ENCODE data around the gene ZNF839.

ZNF839 gene

DNA sequence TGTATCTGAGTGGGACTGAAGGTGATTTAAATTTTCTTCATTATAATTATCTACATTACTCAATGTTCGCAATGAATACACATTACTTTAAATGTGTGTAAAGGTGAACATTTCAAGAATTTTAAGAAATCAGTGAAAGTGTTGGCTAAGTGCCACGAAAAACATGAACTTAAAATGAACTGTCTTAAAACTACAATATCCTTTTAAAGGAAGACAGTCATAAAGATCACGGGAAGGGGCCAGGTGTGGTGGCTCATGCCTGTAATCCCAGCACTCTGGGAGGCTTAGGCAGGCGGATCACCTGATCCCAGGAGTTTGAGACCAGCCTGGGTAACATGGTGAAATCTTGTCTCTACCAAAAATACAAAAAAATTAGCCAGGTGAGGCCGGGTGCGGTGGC is 25.8 kb upstream of the ZNF839 start (continued):
- TF ChIP-seq MEIS1 (CRISPR knock-in tag; IDR thresholded peaks at IDR 0.05; ENCODE audit: borderline replicate concordance) (no peak), ZNF623 (tag by site-specific recombination; IDR thresholded peaks at IDR 0.05) (no peak), EGR2 (tag by site-specific recombination; IDR thresholded peaks at IDR 0.05; ENCODE audit: low read depth) (no peak), ZNF830 (tag by site-specific recombination; IDR thresholded peaks at IDR 0.05; ENCODE audit: low read depth) (no peak), ZNF776 (tag by site-specific recombination; IDR thresholded peaks at IDR 0.05; ENCODE audit: borderline replicate concordance) (no peak)
- TF ChIP-seq, protein P1, sequence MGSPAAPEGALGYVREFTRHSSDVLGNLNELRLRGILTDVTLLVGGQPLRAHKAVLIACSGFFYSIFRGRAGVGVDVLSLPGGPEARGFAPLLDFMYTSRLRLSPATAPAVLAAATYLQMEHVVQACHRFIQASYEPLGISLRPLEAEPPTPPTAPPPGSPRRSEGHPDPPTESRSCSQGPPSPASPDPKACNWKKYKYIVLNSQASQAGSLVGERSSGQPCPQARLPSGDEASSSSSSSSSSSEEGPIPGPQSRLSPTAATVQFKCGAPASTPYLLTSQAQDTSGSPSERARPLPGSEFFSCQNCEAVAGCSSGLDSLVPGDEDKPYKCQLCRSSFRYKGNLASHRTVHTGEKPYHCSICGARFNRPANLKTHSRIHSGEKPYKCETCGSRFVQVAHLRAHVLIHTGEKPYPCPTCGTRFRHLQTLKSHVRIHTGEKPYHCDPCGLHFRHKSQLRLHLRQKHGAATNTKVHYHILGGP (tag by site-specific recombination; IDR thresholded peaks at IDR 0.05) = peak; percentile 39; the same call in 1 of the 2 replicates
- TF ChIP-seq, protein P2, sequence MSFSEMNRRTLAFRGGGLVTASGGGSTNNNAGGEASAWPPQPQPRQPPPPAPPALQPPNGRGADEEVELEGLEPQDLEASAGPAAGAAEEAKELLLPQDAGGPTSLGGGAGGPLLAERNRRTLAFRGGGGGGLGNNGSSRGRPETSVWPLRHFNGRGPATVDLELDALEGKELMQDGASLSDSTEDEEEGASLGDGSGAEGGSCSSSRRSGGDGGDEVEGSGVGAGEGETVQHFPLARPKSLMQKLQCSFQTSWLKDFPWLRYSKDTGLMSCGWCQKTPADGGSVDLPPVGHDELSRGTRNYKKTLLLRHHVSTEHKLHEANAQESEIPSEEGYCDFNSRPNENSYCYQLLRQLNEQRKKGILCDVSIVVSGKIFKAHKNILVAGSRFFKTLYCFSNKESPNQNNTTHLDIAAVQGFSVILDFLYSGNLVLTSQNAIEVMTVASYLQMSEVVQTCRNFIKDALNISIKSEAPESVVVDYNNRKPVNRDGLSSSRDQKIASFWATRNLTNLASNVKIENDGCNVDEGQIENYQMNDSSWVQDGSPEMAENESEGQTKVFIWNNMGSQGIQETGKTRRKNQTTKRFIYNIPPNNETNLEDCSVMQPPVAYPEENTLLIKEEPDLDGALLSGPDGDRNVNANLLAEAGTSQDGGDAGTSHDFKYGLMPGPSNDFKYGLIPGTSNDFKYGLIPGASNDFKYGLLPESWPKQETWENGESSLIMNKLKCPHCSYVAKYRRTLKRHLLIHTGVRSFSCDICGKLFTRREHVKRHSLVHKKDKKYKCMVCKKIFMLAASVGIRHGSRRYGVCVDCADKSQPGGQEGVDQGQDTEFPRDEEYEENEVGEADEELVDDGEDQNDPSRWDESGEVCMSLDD (tag by site-specific recombination; IDR thresholded peaks at IDR 0.05) = no peak

- TF ChIP-seq, protein P3, sequence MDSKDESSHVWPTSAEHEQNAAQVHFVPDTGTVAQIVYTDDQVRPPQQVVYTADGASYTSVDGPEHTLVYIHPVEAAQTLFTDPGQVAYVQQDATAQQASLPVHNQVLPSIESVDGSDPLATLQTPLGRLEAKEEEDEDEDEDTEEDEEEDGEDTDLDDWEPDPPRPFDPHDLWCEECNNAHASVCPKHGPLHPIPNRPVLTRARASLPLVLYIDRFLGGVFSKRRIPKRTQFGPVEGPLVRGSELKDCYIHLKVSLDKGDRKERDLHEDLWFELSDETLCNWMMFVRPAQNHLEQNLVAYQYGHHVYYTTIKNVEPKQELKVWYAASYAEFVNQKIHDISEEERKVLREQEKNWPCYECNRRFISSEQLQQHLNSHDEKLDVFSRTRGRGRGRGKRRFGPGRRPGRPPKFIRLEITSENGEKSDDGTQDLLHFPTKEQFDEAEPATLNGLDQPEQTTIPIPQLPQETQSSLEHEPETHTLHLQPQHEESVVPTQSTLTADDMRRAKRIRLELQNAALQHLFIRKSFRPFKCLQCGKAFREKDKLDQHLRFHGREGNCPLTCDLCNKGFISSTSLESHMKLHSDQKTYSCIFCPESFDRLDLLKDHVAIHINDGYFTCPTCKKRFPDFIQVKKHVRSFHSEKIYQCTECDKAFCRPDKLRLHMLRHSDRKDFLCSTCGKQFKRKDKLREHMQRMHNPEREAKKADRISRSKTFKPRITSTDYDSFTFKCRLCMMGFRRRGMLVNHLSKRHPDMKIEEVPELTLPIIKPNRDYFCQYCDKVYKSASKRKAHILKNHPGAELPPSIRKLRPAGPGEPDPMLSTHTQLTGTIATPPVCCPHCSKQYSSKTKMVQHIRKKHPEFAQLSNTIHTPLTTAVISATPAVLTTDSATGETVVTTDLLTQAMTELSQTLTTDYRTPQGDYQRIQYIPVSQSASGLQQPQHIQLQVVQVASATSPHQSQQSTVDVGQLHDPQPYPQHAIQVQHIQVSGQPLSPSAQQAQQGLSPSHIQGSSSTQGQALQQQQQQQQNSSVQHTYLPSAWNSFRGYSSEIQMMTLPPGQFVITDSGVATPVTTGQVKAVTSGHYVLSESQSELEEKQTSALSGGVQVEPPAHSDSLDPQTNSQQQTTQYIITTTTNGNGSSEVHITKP (tag by site-specific recombination; IDR thresholded peaks at IDR 0.05) = no peak
- TF ChIP-seq, protein P4, sequence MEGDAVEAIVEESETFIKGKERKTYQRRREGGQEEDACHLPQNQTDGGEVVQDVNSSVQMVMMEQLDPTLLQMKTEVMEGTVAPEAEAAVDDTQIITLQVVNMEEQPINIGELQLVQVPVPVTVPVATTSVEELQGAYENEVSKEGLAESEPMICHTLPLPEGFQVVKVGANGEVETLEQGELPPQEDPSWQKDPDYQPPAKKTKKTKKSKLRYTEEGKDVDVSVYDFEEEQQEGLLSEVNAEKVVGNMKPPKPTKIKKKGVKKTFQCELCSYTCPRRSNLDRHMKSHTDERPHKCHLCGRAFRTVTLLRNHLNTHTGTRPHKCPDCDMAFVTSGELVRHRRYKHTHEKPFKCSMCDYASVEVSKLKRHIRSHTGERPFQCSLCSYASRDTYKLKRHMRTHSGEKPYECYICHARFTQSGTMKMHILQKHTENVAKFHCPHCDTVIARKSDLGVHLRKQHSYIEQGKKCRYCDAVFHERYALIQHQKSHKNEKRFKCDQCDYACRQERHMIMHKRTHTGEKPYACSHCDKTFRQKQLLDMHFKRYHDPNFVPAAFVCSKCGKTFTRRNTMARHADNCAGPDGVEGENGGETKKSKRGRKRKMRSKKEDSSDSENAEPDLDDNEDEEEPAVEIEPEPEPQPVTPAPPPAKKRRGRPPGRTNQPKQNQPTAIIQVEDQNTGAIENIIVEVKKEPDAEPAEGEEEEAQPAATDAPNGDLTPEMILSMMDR (tag by site-specific recombination; IDR thresholded peaks at IDR 0.05) = 0 out of 2 replicates have a peak, but pooled peaks have one; percentile 38
- TF ChIP-seq PRDM1 (tag by site-specific recombination; IDR thresholded peaks at IDR 0.05) = 0 out of 2 replicates have a peak, but pooled peaks have one; percentile 38
- no peaks in the 10 kb centered on the region for H3K36me3 ChIP-seq (ENCODE audit: control insufficient read depth in 2 of 2, insufficient read depth in 1 of 2, low read length in 2 of 2)
- H3K4me1 ChIP-seq (ENCODE audit: control insufficient read depth, insufficient read depth, low read length) = peaks cover 6% of the 10 kb centered on the region; the same call in 1 of the 2 replicates
- H3K27ac ChIP-seq (ENCODE audit: extremely low read depth, low read depth, low read length) = no peak overlapping the region
- ChIA-PET CTCF (interaction anchor here (0.5 to 1.5 kb wide), 5 partner anchors 9 to 811 kb away, joined by 3 to 6 read pairs (median 3); no protein-coding TSS in a partner anchor), POLR2A (no interaction called here)
- H3K4me3 ChIP-seq (ENCODE audit: low read depth, low read length) = no peak overlapping the region
- H3K9me3 ChIP-seq (ENCODE audit: control insufficient read depth, insufficient read depth, low read depth, low read length) = no peaks in the 10 kb centered on the region
These were observed 24.3 kb upstream of the ZNF839 start for GRCh38 chr14:102295270-102295669.

DNA sequence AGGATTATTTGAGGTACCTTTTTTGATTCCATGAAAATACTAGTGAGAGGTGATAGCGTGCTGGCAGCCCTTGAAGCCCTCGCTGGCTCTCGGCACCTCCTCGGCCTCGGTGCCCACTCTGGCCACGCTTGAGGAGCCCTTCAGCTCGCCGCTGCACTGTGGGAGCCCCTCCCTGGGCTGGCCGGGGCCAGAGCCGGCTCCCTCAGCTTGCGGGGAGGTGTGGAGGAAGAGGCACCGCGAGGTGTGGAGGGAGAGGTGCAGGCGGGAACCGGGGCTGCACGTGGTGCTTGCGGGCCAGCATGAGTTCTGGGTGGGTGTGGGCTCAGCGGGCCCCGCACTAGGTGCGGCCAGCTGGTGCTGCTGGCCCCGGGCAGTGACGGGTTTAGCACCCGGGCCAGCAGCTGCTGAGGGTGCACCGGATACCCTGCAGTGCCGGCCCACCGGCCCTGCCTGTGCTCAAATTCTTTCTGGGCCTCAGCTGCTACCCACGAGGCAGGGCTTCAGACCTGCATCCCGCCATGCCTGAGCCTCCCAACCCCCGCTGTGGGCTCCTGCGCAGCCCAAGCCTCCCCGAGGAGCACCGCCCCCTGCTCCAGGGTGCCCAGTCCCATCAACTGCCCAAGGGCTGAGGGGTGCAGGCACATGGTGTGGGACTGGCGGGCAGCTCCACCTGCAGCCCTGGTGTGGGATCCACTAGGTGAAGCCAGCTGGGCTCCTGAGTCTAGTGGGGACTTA is 21.9 kb upstream of the ZNF839 start:
- H3K36me3 ChIP-seq (ENCODE audit: control insufficient read depth in 2 of 2, insufficient read depth in 1 of 2, low read length in 2 of 2) = no peaks in the 10 kb centered on the region
- POLR2A ChIA-PET = no interaction called here
- H3K4me3 ChIP-seq (ENCODE audit: low read depth, low read length) = no peak overlapping the region
- no peak overlapping the region for H3K27ac ChIP-seq (ENCODE audit: extremely low read depth, low read depth, low read length)
- no peaks in the 10 kb centered on the region for H3K9me3 ChIP-seq (ENCODE audit: control insufficient read depth, insufficient read depth, low read depth, low read length)
- CTCF ChIA-PET = interaction anchor here (0.7 to 1.7 kb wide), 2 partner anchors 16 to 33 kb away, joined by 4 to 9 read pairs; no protein-coding TSS in a partner anchor
- H3K4me1 ChIP-seq (ENCODE audit: control insufficient read depth, insufficient read depth, low read length) = peaks cover 6% of the 10 kb centered on the region; the same call in 1 of the 2 replicates
- TF ChIP-seq, protein P5, sequence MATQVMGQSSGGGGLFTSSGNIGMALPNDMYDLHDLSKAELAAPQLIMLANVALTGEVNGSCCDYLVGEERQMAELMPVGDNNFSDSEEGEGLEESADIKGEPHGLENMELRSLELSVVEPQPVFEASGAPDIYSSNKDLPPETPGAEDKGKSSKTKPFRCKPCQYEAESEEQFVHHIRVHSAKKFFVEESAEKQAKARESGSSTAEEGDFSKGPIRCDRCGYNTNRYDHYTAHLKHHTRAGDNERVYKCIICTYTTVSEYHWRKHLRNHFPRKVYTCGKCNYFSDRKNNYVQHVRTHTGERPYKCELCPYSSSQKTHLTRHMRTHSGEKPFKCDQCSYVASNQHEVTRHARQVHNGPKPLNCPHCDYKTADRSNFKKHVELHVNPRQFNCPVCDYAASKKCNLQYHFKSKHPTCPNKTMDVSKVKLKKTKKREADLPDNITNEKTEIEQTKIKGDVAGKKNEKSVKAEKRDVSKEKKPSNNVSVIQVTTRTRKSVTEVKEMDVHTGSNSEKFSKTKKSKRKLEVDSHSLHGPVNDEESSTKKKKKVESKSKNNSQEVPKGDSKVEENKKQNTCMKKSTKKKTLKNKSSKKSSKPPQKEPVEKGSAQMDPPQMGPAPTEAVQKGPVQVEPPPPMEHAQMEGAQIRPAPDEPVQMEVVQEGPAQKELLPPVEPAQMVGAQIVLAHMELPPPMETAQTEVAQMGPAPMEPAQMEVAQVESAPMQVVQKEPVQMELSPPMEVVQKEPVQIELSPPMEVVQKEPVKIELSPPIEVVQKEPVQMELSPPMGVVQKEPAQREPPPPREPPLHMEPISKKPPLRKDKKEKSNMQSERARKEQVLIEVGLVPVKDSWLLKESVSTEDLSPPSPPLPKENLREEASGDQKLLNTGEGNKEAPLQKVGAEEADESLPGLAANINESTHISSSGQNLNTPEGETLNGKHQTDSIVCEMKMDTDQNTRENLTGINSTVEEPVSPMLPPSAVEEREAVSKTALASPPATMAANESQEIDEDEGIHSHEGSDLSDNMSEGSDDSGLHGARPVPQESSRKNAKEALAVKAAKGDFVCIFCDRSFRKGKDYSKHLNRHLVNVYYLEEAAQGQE (tag by site-specific recombination; IDR thresholded peaks at IDR 0.05) = no peak
